GM23338 (cell line): Measurements from ENCODE around the gene KCTD7. TPM values are rescaled to one million over a fixed set of nuclear protein-coding genes. Genes with fewer than 3 reads are reported as not detected.
"Not testable (repeated sequence)": the region's sequence is repeated elsewhere in the genome, so short reads cannot be mapped to it uniquely, and the experiment has no call there.

ENCODE experiments used
- ATAC-seq: fragments of 200-7000 bp; cut with Tn5 transposase; 3 replicates; pipeline ENCODE4 v1.9.1; 2020
- DNase-seq: peaks from one replicate; pipeline ENCODE4 v3.0.0-alpha.2; 2015; ENCODE audit warnings: low spot score
- H2AFZ ChIP-seq: fragments of 200-600 bp; sonication (generic); 2 replicates; pipeline ENCODE4 v1.8.0; 2016; ENCODE audit warnings: antibody characterized with exemption, mild to moderate bottlenecking, moderate library complexity
- H3F3A ChIP-seq: fragments of 200-600 bp; sonication (generic); replicated peaks from 2 replicates; pipeline ENCODE4 v1.8.0; 2017; ENCODE audit warnings: antibody characterized with exemption, mixed run types, low read depth
- H3K27ac ChIP-seq: fragments of 200-600 bp; sonication (generic); 2 replicates; pipeline ENCODE4 v1.6.1; 2016; ENCODE audit warnings: low read depth
- H3K27me3 ChIP-seq: fragments of 200-600 bp; sonication (generic); 2 replicates; pipeline ENCODE4 v1.8.0; 2016; ENCODE audit warnings: mild to moderate bottlenecking, mixed run types, moderate library complexity; ENCODE audit not compliant: insufficient read depth
- H3K36me3 ChIP-seq: fragments of 200-600 bp; sonication (generic); 2 replicates; pipeline ENCODE4 v1.8.0; 2016; ENCODE audit warnings: mild to moderate bottlenecking; ENCODE audit not compliant: insufficient read depth
- H3K4me1 ChIP-seq: fragments of 200-600 bp; sonication (generic); 2 replicates; pipeline ENCODE4 v1.8.0; 2016; ENCODE audit warnings: mild to moderate bottlenecking, moderate library complexity; ENCODE audit not compliant: insufficient read depth
- H3K4me2 ChIP-seq: fragments of 200-600 bp; sonication (generic); 2 replicates; pipeline ENCODE4 v1.7.1; 2017; ENCODE audit warnings: mixed run types
- H3K4me3 ChIP-seq: fragments of 200-600 bp; sonication (generic); 2 replicates; pipeline ENCODE4 v1.6.1; 2016; ENCODE audit warnings: mixed run types
- H3K79me2 ChIP-seq: fragments of 200-600 bp; sonication (generic); replicated peaks from 2 replicates; pipeline ENCODE4 v1.8.0; 2017; ENCODE audit warnings: mild to moderate bottlenecking; ENCODE audit not compliant: insufficient read depth
- H3K9me2 ChIP-seq: fragments of 200-600 bp; sonication (generic); 2 replicates; pipeline ENCODE4 v1.8.0; 2017; ENCODE audit not compliant: insufficient read depth
- H4K20me1 ChIP-seq: fragments of 200-600 bp; sonication (generic); replicated peaks from 2 replicates; pipeline ENCODE4 v1.8.0; 2017; ENCODE audit warnings: mild to moderate bottlenecking; ENCODE audit not compliant: insufficient read depth
- H3K27ac Mint-ChIP-seq: 2 replicates; pipeline ENCODE4 v1.8.0; 2020; ENCODE audit warnings: inconsistent platforms, mild to moderate bottlenecking, moderate library complexity, mixed read lengths
- H3K27me3 Mint-ChIP-seq: 3 replicates; pipeline ENCODE4 v1.8.0; 2022; ENCODE audit warnings: low read depth, mild to moderate bottlenecking, moderate library complexity, mixed read lengths, inconsistent platforms; ENCODE audit not compliant: insufficient read depth, poor library complexity
- H3K36me3 Mint-ChIP-seq: 3 replicates; pipeline ENCODE4 v1.8.0; 2021; ENCODE audit warnings: low read depth, mild to moderate bottlenecking, inconsistent platforms, moderate library complexity, mixed read lengths
- H3K4me1 Mint-ChIP-seq: 3 replicates; pipeline ENCODE4 v1.8.0; 2020; ENCODE audit warnings: mild to moderate bottlenecking, inconsistent platforms, mixed read lengths
- H3K4me3 Mint-ChIP-seq: 3 replicates; pipeline ENCODE4 v1.8.0; 2021; ENCODE audit warnings: moderate library complexity, mild to moderate bottlenecking, inconsistent platforms, mixed read lengths
- H3K9me3 Mint-ChIP-seq: 3 replicates; pipeline ENCODE4 v1.8.0; 2020; ENCODE audit warnings: moderate library complexity, mild to moderate bottlenecking, inconsistent platforms, mixed read lengths
- CREB1 ChIP-seq: fragments of 250-450 bp; sonication (Bioruptor Pico); IDR thresholded peaks from 2 replicates; pipeline ENCODE4 v1.5.0; 2020; ENCODE audit warnings: low read depth, mild to moderate bottlenecking, moderate library complexity
- CTCF ChIP-seq, 2 experiments: fragments of 200-600 bp in 1 of 2; sonication (generic) in 1 of 2; conservative IDR thresholded peaks; 2 replicates each; pipeline versions ENCODE4 v1.5.1 to v1.6.1; 2016 to 2017; ENCODE audit warnings: antibody characterized with exemption in 2 of 2, low read depth in 2 of 2, mild to moderate bottlenecking in 2 of 2, moderate library complexity in 1 of 2
- STAT1 ChIP-seq: IDR thresholded peaks from one replicate; pipeline ENCODE4 v1.6.1; 2016; ENCODE audit warnings: antibody characterized with exemption; ENCODE audit not compliant: unreplicated experiment
- ZNF114 ChIP-seq: fragments of 250-450 bp; sonication (Bioruptor Pico); IDR thresholded peaks from 2 replicates; pipeline ENCODE4 v1.5.0; 2020; ENCODE audit warnings: mild to moderate bottlenecking, moderate library complexity
- ZNF331 ChIP-seq: fragments of 250-450 bp; sonication (Bioruptor Pico); IDR thresholded peaks from 2 replicates; pipeline ENCODE4 v1.5.0; 2020; ENCODE audit warnings: low read depth, mild to moderate bottlenecking, moderate library complexity
- ZNF462 ChIP-seq: fragments of 250-450 bp; sonication (Bioruptor Pico); IDR thresholded peaks from 2 replicates; pipeline ENCODE4 v1.5.0; 2020; ENCODE audit warnings: mild to moderate bottlenecking, moderate library complexity
- polyA plus RNA-seq: library from polyadenylated mRNA; unstranded; fragments of >200 nt; fragmentation: Nextera tagmentation; extraction: Ambion mirVana; gene quantifications from 2 replicates; pipeline ENCODE4 v1.2.1, GENCODE V29; 2016
- total RNA-seq: library from RNA; depleted of rRNA; stranded (reverse); fragments of >200 nt; shearing (Covaris generic); gene quantifications from 2 replicates; pipeline ENCODE4 v1.2.3, GENCODE V29; 2014
- TF ChIP-seq, protein P1 (sequence below): IDR thresholded peaks from 2 replicates; pipeline ENCODE4 v1.6.1; 2016; ENCODE audit warnings: antibody characterized with exemption

The KCTD7 gene
- total and polyA plus RNA-seq, 2 experiments from 2014 or later, result 3.7 to 21.0 TPM

GRCh38 chr7:66669496-66669895 lies 40.8 kb downstream of the KCTD7 start (continued):
- no peak for TF ChIP-seq CREB1 (CRISPR knock-in tag)
- no peak for TF ChIP-seq ZNF114 (CRISPR knock-in tag)
- TF ChIP-seq ZNF462 (CRISPR knock-in tag), result no peak
- TF ChIP-seq STAT1, result no peak

DNA sequence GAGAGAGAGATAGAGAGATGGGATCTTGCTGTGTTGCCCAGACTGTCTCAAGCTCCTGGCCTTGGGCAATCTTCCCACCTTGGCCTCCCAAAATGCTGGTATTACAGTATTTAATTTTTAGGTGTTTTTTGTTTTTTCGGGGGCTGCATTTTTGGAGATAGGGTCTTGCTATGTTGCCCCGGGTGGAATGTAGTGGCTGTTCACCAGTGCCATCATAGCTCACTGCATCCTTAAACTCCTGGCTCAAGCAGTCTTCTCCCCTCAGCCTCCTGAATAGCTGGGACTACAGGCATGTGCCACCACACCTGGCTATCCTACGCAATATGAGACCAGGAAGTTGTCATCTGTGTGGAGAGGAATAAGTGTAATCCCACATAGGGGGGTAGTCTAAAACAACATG lies 42.4 kb downstream of the KCTD7 start:
- H3K79me2 ChIP-seq, result peaks cover 6% of the 10 kb centered on the region; the same call in 1 of the 2 replicates
- H3K27me3 ChIP-seq, result no peaks in the 10 kb centered on the region
- ATAC-seq (no peak), DNase-seq (no peak)
- Mint-ChIP-seq H3K27me3 (peaks cover 3% of the 10 kb centered on the region), H3K4me3 (no peak overlapping the region), H3K9me3 (no peaks in the 10 kb centered on the region), H3K4me1 (no peaks in the 10 kb centered on the region), H3K36me3 (peaks cover 8% of the 10 kb centered on the region), H3K27ac (no peak overlapping the region)
- no peak overlapping the region for H3K4me2 ChIP-seq
- no peaks in the 10 kb centered on the region for H3K9me2 ChIP-seq
- no peaks in the 10 kb centered on the region for H3K36me3 ChIP-seq
- TF ChIP-seq CREB1 (CRISPR knock-in tag), result no peak
- no peak for TF ChIP-seq ZNF331 (CRISPR knock-in tag)
- TF ChIP-seq ZNF114 (CRISPR knock-in tag), result no peak
- TF ChIP-seq CTCF (conservative IDR thresholded peaks at IDR 0.05; ENCODE audit: low read depth in 2 of 2), result no peak
- TF ChIP-seq, protein P1, sequence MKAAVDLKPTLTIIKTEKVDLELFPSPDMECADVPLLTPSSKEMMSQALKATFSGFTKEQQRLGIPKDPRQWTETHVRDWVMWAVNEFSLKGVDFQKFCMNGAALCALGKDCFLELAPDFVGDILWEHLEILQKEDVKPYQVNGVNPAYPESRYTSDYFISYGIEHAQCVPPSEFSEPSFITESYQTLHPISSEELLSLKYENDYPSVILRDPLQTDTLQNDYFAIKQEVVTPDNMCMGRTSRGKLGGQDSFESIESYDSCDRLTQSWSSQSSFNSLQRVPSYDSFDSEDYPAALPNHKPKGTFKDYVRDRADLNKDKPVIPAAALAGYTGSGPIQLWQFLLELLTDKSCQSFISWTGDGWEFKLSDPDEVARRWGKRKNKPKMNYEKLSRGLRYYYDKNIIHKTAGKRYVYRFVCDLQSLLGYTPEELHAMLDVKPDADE, result no peak
- no peaks in the 10 kb centered on the region for H3F3A ChIP-seq
- no peaks in the 10 kb centered on the region for H3K4me1 ChIP-seq
- H3K4me3 ChIP-seq, result no peak overlapping the region
- no peak overlapping the region for H3K27ac ChIP-seq
- H2AFZ ChIP-seq, result no peak overlapping the region
- peaks cover 5% of the 10 kb centered on the region; the same call in 1 of the 2 replicates for H4K20me1 ChIP-seq

- not testable (repeated sequence) for H2AFZ ChIP-seq, H3K36me3 ChIP-seq, H4K20me1 ChIP-seq, H3K9me3 Mint-ChIP-seq, H3K4me1 Mint-ChIP-seq, H3K79me2 ChIP-seq, H3K36me3 Mint-ChIP-seq, H3K27me3 ChIP-seq, H3K4me1 ChIP-seq, H3K4me3 Mint-ChIP-seq, H3K27ac Mint-ChIP-seq, DNase-seq, H3K27me3 Mint-ChIP-seq, H3K4me3 ChIP-seq, ATAC-seq, H3F3A ChIP-seq, H3K4me2 ChIP-seq, H3K27ac ChIP-seq, H3K9me2 ChIP-seq
These were observed 42.8 kb downstream of the KCTD7 start for GRCh38 chr7:66671486-66671885.
